NOMO-1 (cell line): ENCODE results near the gene KRTAP2-2.

ENCODE experiments used
- DNase-seq, 2 experiments: peaks; one replicate each; lab custom pipeline; 2025; ENCODE audit not compliant: unreplicated experiment in 2 of 2; lab: John Stamatoyannopoulos, UW

The KRTAP2-2 gene

GRCh38 chr17:41026715-41027471, 28.1 kb downstream of the KRTAP2-2 start, which contains the start of gene KRTAP1-5:
Gene KRTAP1-5, minus strand, starts transcription at chr17:41027208. Its CDS starts 53 bp downstream, at chr17:41027155.
- DNase-seq, result no peak

GRCh38 chr17:41024697-41025096, 30.3 kb downstream of the KRTAP2-2 start:
- no peak for DNase-seq

GRCh38 chr17:41020336-41020735, 34.7 kb downstream of the KRTAP2-2 start:
- no peak for DNase-seq

- DNase-seq, result no peak
Observed at GRCh38 chr17:41019415-41019814, 35.6 kb downstream of the KRTAP2-2 start.

- no peak for DNase-seq
Observed at GRCh38 chr17:41018541-41018940, 36.5 kb downstream of the KRTAP2-2 start.

GRCh38 chr17:41016578-41017215, 38.3 kb downstream of the KRTAP2-2 start:
- DNase-seq, result no peak

GRCh38 chr17:41015454-41015853, 39.6 kb downstream of the KRTAP2-2 start:
- DNase-seq, result no peak

GRCh38 chr17:41013606-41014005, 41.4 kb downstream of the KRTAP2-2 start:
- no peak for DNase-seq

- DNase-seq, result no peak
Observed at GRCh38 chr17:41013181-41013580, 41.8 kb downstream of the KRTAP2-2 start.

- DNase-seq, result no peak
Observed at GRCh38 chr17:41012326-41013120, 42.5 kb downstream of the KRTAP2-2 start.

GRCh38 chr17:41010441-41010840, 44.6 kb downstream of the KRTAP2-2 start:
- no peak for DNase-seq

GRCh38 chr17:41009936-41010335, 45.1 kb downstream of the KRTAP2-2 start:
- DNase-seq, result no peak

GRCh38 chr17:41009301-41009760, 45.7 kb downstream of the KRTAP2-2 start:
- no peak for DNase-seq

- no peak for DNase-seq
Observed at GRCh38 chr17:41008811-41009210, 46.2 kb downstream of the KRTAP2-2 start, which contains the start of gene KRTAP3-1. Gene KRTAP3-1, minus strand, starts transcription at chr17:41009128. Its CDS starts 54 bp downstream, at chr17:41009074.
